Endodermal cell (in vitro differentiated cells): Measurements from ENCODE around the gene CAMK4. TPM values are rescaled to one million over a fixed set of nuclear protein-coding genes. Genes with fewer than 3 reads are reported as not detected.

Experiments
- DNase-seq: peaks from one replicate; pipeline ENCODE4 v3.0.0-alpha.2; 2017
- H3K27ac ChIP-seq: 2 replicates; pipeline ENCODE4 v1.5.1; 2013; ENCODE audit warnings: mild to moderate bottlenecking, low read depth, low read length, moderate library complexity
- H3K27me3 ChIP-seq: 2 replicates; pipeline ENCODE4 v1.6.1; 2013; ENCODE audit warnings: mild to moderate bottlenecking, low read length, moderate library complexity; ENCODE audit not compliant: insufficient read depth, control insufficient read depth, poor library complexity, severe bottlenecking
- H3K36me3 ChIP-seq: 2 replicates; pipeline ENCODE4 v1.7.0; 2013; ENCODE audit warnings: mild to moderate bottlenecking, low read length, moderate library complexity; ENCODE audit not compliant: control insufficient read depth, insufficient read depth
- H3K4me1 ChIP-seq: one replicate; pipeline ENCODE4 v1.7.0; 2013; ENCODE audit warnings: low read length; ENCODE audit not compliant: control insufficient read depth, insufficient read depth
- H3K4me3 ChIP-seq: 2 replicates; pipeline ENCODE4 v1.5.1; 2013; ENCODE audit warnings: mild to moderate bottlenecking, low read length, moderate library complexity
- H3K9ac ChIP-seq: 2 replicates; pipeline ENCODE4 v1.6.1; 2013; ENCODE audit warnings: mild to moderate bottlenecking, low read length, moderate library complexity; ENCODE audit not compliant: poor library complexity, severe bottlenecking; ENCODE audit errors: extremely low read depth
- H3K9me3 ChIP-seq: 2 replicates; pipeline ENCODE4 v1.6.1; 2013; ENCODE audit warnings: mild to moderate bottlenecking, low read length, moderate library complexity; ENCODE audit not compliant: control insufficient read depth
- H3K27ac Mint-ChIP-seq: 2 replicates; pipeline ENCODE4 v1.8.0; 2020; ENCODE audit warnings: mixed read lengths
- H3K27me3 Mint-ChIP-seq: 2 replicates; pipeline ENCODE4 v1.8.0; 2021; ENCODE audit warnings: mild to moderate bottlenecking, mixed read lengths; ENCODE audit not compliant: insufficient read depth
- H3K36me3 Mint-ChIP-seq: 2 replicates; pipeline ENCODE4 v1.8.0; 2020; ENCODE audit warnings: low read depth, mixed read lengths
- H3K4me1 Mint-ChIP-seq: 2 replicates; pipeline ENCODE4 v1.8.0; 2020; ENCODE audit warnings: mixed read lengths
- H3K4me3 Mint-ChIP-seq: 2 replicates; pipeline ENCODE4 v1.8.0; 2020; ENCODE audit warnings: mild to moderate bottlenecking, moderate library complexity, mixed read lengths
- H3K9me3 Mint-ChIP-seq: 2 replicates; pipeline ENCODE4 v1.8.0; 2020; ENCODE audit warnings: mild to moderate bottlenecking, mixed read lengths
- CTCF ChIP-seq: fragments of 200-600 bp; sonication (generic); conservative IDR thresholded peaks from 2 replicates; pipeline ENCODE4 v1.5.0; 2021; ENCODE audit warnings: antibody characterized with exemption, mild to moderate bottlenecking
- WGBS, 2 experiments: methylation state at CpG; one replicate each; pipeline versions ENCODE4 v1.1.5 to v1.1.7; 2013; ENCODE audit warnings: missing lambda C conversion rate in 2 of 2, mixed read lengths in 1 of 2; ENCODE audit not compliant: insufficient coverage in 1 of 2, insufficient read length in 1 of 2; 5-methylcytosine and 5-hydroxymethylcytosine counted together
- total RNA-seq, 2 donors: library from RNA; stranded (reverse); fragmentation: NEBNext Ultra II Directional in 1 of 2; extraction: Animal tissue kit (Norgen Biotek cat#: 25700) in 1 of 2; gene quantifications; 2 replicates in 1 of 2; 3 replicates in 1 of 2; pipeline ENCODE4 v1.2.1, GENCODE V29; 2021

The CAMK4 gene
- total RNA-seq, 2 donors from 2014 or later, result 2.8 to 3.9 TPM

GRCh38 chr5:111233052-111233374 lies 8.8 kb downstream of the CAMK4 start:
- no peak for DNase-seq
- no peak overlapping the region for H3K4me3 ChIP-seq
- Mint-ChIP-seq H3K36me3 (no peaks in the 10 kb centered on the region), H3K27me3 (no peaks in the 10 kb centered on the region), H3K9me3 (no peaks in the 10 kb centered on the region), H3K27ac (no peak overlapping the region), H3K4me1 (no peaks in the 10 kb centered on the region), H3K4me3 (no peak overlapping the region)
- no peaks in the 10 kb centered on the region for H3K4me1 ChIP-seq
- no peaks in the 10 kb centered on the region for H3K36me3 ChIP-seq
- no peak overlapping the region for H3K27ac ChIP-seq
- TF ChIP-seq CTCF, result no peak
- no peaks in the 10 kb centered on the region for H3K27me3 ChIP-seq
- no peaks in the 10 kb centered on the region for H3K9me3 ChIP-seq
- 63 to 80% methylated on average over 2 of the region's 2 CpGs for WGBS, 2 experiments
- H3K9ac ChIP-seq, result no peak overlapping the region

GRCh38 chr5:111234125-111234524 lies 9.9 kb downstream of the CAMK4 start:
- H3K9ac ChIP-seq, result no peak overlapping the region
- DNase-seq, result no peak
- no peaks in the 10 kb centered on the region for H3K4me1 Mint-ChIP-seq
- H3K4me3 Mint-ChIP-seq, result no peak overlapping the region
- H3K27me3 ChIP-seq, result no peaks in the 10 kb centered on the region
- no peaks in the 10 kb centered on the region for H3K36me3 ChIP-seq
- H3K4me3 ChIP-seq, result no peak overlapping the region
- H3K4me1 ChIP-seq, result no peaks in the 10 kb centered on the region
- no peak for TF ChIP-seq CTCF
- H3K27ac ChIP-seq, result no peak overlapping the region
- no peaks in the 10 kb centered on the region for H3K9me3 Mint-ChIP-seq
- no peaks in the 10 kb centered on the region for H3K27me3 Mint-ChIP-seq
- no peak overlapping the region for H3K27ac Mint-ChIP-seq
- H3K9me3 ChIP-seq, result no peaks in the 10 kb centered on the region
- H3K36me3 Mint-ChIP-seq, result no peaks in the 10 kb centered on the region
- 82 to 94% methylated on average over 2 of the region's 2 CpGs for WGBS, 2 experiments

- Mint-ChIP-seq H3K36me3 (no peaks in the 10 kb centered on the region), H3K9me3 (no peaks in the 10 kb centered on the region), H3K27me3 (no peaks in the 10 kb centered on the region), H3K27ac (peak overlapping the region; percentile 10), H3K4me3 (no peak overlapping the region), H3K4me1 (no peaks in the 10 kb centered on the region)
- DNase-seq, result no peak
- H3K4me3 ChIP-seq, result no peak overlapping the region
- H3K9ac ChIP-seq, result no peak overlapping the region
- no peaks in the 10 kb centered on the region for H3K9me3 ChIP-seq
- H3K27me3 ChIP-seq, result no peaks in the 10 kb centered on the region
- no peak overlapping the region for H3K27ac ChIP-seq
- 88 to 91% methylated on average over 4 to 5 of the region's 5 CpGs for WGBS, 2 experiments
- H3K4me1 ChIP-seq, result no peaks in the 10 kb centered on the region
- no peaks in the 10 kb centered on the region for H3K36me3 ChIP-seq
- no peak for TF ChIP-seq CTCF
These were observed 11.5 kb downstream of the CAMK4 start for GRCh38 chr5:111235635-111236034.
